BE2C (cell line): Measurements from ENCODE around the gene DHDH.

Source experiments
- DNase-seq: peaks from one replicate; pipeline ENCODE4 v3.0.0-alpha.2; 2020
- H3K27me3 ChIP-seq: fragments of 250-450 bp; sonication (Bioruptor Pico); 2 replicates; pipeline ENCODE4 v1.5.1; 2020; ENCODE audit warnings: mild to moderate bottlenecking
- H3K36me3 ChIP-seq: fragments of 250-450 bp; sonication (Bioruptor Pico); 2 replicates; pipeline ENCODE4 v1.5.1; 2020; ENCODE audit warnings: mild to moderate bottlenecking
- H3K4me1 ChIP-seq: fragments of 250-450 bp; sonication (Bioruptor Pico); 2 replicates; pipeline ENCODE4 v1.5.1; 2020
- H3K4me3 ChIP-seq: 2 replicates; pipeline ENCODE4 v1.5.1; 2011; ENCODE audit warnings: low read depth, low read length
- H3K9me3 ChIP-seq: fragments of 250-450 bp; sonication (Bioruptor Pico); 2 replicates; pipeline ENCODE4 v1.5.1; 2020
- CTCF ChIP-seq: IDR thresholded peaks from 2 replicates; pipeline ENCODE4 v1.5.1; 2012; ENCODE audit warnings: mild to moderate bottlenecking, low read depth, low read length

The DHDH gene

GRCh38 chr19:48970923-48971395 lies 37.5 kb downstream of the DHDH start:
- DNase-seq, result peak; percentile 93
- H3K27me3 ChIP-seq, result no peaks in the 10 kb centered on the region
- no peaks in the 10 kb centered on the region for H3K9me3 ChIP-seq
- H3K36me3 ChIP-seq, result peaks cover 36% of the 10 kb centered on the region
- H3K4me3 ChIP-seq, result no peak overlapping the region
- H3K4me1 ChIP-seq, result peaks cover 13% of the 10 kb centered on the region
- TF ChIP-seq CTCF, result peak; percentile 94

- peak; percentile 20; the same call in 1 of the 2 replicates for TF ChIP-seq CTCF
- peak; percentile 71 for DNase-seq
- no peaks in the 10 kb centered on the region for H3K4me1 ChIP-seq
Measured at GRCh38 chr19:48975947-48976847, 42.7 kb downstream of the DHDH start.

GRCh38 chr19:48977061-48977460 lies 43.6 kb downstream of the DHDH start:
- no peak for TF ChIP-seq CTCF
- DNase-seq, result no peak
- Histone ChIP-seq H3K36me3 (no peaks in the 10 kb centered on the region), H3K4me3 (no peak overlapping the region), H3K9me3 (no peaks in the 10 kb centered on the region), H3K4me1 (no peaks in the 10 kb centered on the region), H3K27me3 (no peaks in the 10 kb centered on the region)

More at GRCh38 chr19:48975947-48976847, 42.7 kb downstream of the DHDH start:
- no peaks in the 10 kb centered on the region for H3K36me3 ChIP-seq
- no peak overlapping the region for H3K4me3 ChIP-seq
- no peaks in the 10 kb centered on the region for H3K27me3 ChIP-seq
- H3K9me3 ChIP-seq, result no peaks in the 10 kb centered on the region

- Histone ChIP-seq H3K4me1 (no peaks in the 10 kb centered on the region), H3K27me3 (no peaks in the 10 kb centered on the region), H3K4me3 (no peak overlapping the region), H3K9me3 (no peaks in the 10 kb centered on the region), H3K36me3 (peaks cover 17% of the 10 kb centered on the region; the same call in 1 of the 2 replicates)
- TF ChIP-seq CTCF, result no peak
- no peak for DNase-seq
Measured at GRCh38 chr19:48982280-48982679, 48.8 kb downstream of the DHDH start.

DNA sequence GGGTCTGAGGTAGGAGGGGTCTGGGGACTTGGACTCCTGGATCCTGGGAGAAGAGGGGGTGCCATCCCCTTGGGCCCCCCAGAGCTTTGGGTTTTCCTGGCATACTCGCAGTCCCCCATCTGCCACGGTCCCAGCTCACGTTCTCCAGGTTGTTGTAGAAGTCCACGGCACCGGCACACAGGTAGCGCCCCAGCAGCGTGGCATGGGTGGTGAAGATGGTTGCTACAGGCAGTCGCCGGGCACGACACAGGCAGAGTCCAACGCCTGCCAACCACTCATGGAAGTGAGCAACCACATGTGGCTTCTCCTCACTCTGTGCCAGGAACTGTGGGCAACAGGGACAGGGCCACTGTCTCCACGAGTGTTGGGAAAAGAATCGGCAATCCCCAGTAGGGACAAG lies 52.2 kb downstream of the DHDH start:
- Histone ChIP-seq H3K27me3 (no peaks in the 10 kb centered on the region), H3K36me3 (peaks cover 22% of the 10 kb centered on the region; the same call in 1 of the 2 replicates), H3K4me3 (no peak overlapping the region), H3K4me1 (no peaks in the 10 kb centered on the region), H3K9me3 (no peaks in the 10 kb centered on the region)
- no peak for TF ChIP-seq CTCF
- no peak for DNase-seq

DNA sequence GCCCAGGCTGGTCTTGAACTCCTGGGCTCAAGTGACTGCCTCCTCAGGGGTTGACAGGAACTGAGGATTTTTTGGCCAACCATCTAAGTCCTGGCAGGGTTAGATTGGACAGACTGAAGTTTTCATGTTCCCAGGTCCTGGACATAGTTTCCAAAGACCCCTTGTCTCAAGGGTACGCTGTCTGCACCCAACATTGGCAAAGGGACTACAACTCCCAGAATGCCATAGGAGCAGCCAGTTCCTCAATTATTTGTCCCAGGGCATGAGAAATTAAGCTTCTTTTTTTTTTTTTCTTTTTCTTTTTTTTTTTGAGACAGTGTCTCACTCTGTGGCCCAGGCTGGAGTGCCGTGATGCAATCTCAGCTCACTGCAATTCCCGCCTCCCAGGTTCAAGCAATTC lies 52.7 kb downstream of the DHDH start:
- peaks cover 24% of the 10 kb centered on the region; the same call in 1 of the 2 replicates for H3K36me3 ChIP-seq
- H3K4me1 ChIP-seq, result no peaks in the 10 kb centered on the region

More for the DNA sequence above, 52.7 kb downstream of the DHDH start:
- H3K27me3 ChIP-seq, result no peaks in the 10 kb centered on the region
- TF ChIP-seq CTCF, result no peak
- H3K4me3 ChIP-seq, result no peak overlapping the region
- DNase-seq, result no peak
- no peaks in the 10 kb centered on the region for H3K9me3 ChIP-seq
